GM21576 (cell line): ENCODE data around the gene GGT5.
"Not testable (repeated sequence)": the region's sequence is repeated elsewhere in the genome, so short reads cannot be mapped to it uniquely, and the experiment has no call there.

Experiments used
- ATAC-seq: cut with Tn5 transposase; IDR thresholded peaks from one replicate; pipeline ENCODE4 v1.9.1; 2021; ENCODE audit warnings: mild to moderate bottlenecking, moderate library complexity; ENCODE audit not compliant: unreplicated experiment

GGT5 gene

DNA sequence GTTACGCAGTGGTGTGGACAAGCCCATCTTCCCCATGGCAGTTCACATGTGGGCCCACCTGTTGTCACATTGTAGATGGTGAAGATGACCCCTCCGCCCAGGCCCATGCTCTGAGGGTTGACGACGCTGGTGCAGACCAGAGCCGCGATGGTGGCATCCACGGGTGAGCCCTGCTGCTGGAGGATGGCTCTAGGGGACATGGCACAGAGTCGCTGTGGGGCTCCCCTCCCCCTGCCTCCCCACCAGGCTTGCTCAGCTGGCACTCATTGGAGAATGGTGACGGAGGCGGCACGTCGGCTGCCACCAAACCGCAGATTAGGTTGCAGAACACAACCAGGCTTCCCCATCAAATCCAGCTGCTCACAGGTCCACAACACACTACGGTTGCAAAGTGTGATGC lies 11.1 kb downstream of the GGT5 start:
- no peak for ATAC-seq

DNA sequence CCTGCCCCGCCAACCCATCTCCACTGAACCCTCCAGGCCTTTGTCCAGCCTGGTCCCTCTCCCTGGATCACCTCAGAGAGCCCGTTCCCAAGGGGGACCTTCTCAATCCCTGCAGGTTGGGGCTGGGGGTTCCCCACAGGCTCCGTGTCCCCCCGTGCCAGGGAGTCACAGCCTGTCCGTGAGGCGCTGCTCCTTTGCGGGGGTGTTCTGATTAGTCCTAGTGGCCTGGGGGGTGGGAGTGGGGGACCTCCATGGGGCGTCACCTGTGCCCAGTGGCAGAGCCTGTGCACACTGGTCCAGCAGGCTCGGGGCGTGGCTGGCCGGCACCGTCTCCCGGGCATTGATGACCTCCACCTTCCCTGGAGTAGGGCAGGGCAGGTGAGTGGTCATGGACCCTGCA lies 11.6 kb downstream of the GGT5 start:
- no peak for ATAC-seq

DNA sequence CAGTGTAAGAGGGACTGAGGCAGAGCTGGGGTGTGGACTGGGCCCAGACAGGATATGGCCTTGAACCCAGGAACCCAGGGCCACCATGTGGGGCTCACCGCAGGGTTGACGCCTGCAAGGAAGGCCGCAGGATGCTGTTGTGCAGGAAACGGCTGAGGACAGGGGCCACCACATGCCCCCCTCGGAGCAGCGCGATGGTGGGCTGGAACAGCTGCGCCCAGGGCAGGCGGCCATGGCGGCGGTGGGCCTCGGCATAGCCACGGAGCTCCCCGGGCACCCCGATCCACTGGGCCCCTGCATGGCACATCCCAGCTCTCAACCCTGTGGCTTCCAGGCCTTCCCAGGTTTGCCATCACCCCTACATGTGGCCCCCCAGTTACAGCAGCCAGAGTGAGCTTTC lies 12.2 kb downstream of the GGT5 start:
- ATAC-seq, result no peak

DNA sequence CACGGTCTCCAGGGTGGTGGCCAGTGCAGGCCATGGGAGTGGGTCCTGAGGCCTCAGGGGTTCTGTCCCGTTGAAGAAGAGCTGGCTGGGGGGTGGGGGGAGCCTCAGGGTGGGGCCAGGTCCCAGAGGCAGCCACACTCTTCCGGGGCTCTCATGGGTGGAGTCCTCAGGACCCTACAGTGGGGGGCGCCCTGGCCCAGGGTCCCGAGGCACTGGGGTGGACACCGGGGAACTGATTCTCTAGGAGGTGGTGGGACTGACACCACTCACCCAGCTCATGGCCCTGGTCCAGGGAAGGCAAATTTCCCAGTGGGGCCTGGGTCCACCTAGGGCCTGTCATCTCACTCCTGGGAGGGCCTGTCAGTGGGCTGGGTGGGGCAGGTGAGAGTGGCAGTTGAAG lies 12.8 kb downstream of the GGT5 start:
- ATAC-seq, result no peak

DNA sequence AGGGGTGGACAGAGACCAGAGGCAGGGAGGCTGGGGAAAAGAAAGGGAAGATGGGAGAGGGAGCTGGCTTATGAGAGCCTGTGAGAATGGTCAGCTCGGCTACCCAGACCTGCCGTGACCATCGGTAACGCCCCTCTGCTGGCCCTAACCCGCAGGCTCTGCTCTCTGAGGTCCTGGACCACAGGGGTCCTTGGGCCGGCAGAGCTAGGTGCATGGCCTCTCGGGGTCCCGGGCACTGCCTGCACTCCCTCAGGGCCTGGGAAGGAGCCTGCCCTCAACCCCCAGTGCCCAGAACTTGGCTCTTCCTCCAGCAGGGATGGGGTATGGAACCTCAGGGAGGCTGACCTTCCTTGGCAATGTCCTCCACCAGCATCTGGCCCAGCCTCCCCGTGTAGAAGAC lies 13.2 kb downstream of the GGT5 start:
- ATAC-seq, result no peak

DNA sequence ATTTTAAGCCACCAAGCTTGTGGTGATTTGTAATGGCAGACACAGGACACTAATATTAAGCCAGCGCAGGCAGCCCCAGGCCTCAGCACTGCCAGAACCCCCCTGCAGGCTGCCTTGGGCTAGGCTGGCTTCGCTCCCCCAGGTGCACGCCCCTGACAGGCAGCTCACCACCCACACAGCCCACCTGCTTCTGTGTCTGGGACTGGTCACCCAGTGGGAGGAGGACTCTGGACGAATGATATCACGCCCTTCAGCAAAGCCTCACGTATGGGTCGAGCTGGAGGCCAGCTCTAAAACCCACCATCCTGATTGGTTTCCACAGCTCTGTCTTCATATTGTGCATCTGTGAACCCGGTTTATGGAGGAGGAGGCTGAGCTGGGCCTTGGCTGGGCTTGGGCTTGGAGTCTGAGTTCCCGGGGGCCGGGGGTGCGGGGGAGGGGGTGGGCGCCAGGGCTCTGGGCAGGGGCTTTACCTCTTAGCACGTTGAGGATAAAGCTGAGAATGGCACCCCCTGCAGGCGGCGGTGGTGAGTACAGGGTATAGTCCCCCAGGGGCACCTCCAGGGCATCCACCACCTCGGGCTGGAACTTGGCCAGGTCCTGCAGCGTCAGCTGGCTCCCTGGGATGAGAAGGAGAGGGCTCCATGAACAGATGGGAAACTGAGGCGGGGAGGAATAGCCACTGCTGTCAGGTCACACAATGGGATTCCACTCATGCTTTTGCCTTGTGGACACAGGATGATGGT lies 13.8 kb downstream of the GGT5 start:
- no peak for ATAC-seq

DNA sequence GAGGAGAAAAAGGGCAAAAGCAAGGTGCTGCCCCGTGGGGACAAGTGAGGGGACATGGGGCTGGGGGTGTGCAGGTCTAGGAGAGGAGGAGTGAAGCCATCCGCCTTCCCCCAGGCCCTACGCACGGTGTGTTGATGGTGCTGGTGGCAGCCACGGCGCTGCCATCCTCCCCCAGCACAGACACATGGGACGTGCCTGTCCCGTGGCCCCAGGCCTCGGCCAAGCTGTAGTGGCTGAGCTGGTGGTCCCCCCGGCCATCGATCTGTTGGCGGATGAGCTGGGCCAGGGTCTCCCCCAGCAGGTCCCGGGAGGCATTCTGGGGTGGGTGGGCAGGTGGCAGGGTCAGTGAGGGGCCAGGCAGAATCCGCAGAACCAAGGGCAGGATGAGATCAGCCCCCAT lies 18.9 kb downstream of the GGT5 start:
- ATAC-seq, result no peak

DNA sequence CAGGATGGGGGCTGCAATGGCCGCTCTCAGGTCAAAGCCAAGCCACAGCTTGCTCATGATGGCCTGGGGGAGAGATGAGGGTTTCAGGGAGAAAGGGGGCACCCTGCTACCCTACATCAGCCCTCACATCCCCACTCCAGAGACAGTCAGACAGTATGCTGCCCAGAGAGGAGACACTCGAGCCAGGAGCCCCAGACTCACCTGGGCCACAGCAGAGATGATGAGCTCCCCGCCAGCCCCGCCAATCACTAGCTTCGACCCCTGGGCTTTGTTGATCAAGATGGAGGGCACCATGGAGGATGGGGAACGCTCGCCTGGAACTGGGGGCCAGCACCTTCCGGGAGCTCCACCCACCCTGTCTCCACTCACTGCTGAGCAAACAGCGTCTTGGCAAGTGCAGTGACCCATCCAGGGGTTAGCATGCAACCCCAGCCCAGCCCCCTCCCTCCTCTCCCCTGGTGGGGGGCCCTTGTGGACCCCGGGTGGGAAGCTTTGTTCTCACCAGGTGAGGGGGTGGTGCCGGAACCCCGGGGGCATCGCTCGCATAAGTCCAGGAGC lies 19.8 kb downstream of the GGT5 start:
- ATAC-seq, result no peak

DNA sequence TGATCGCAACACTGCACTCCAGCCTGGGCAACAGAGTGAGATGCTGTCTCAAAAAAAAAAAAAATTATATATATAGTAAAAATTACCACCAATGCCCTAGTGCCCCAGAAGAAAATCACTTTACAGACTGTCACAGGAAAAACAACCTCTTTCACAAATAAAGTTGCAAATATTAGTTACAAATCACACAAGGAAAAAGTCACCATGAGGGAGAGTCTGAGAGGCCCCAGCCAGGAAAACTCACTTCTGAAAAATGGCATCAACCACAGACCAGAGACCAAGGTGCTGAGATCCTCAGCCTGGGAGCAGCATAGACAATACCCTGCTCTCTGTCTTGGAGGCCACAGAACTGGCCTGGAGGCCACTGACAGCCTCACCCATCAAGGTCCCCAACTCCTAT lies 20.4 kb downstream of the GGT5 start:
- no peak for ATAC-seq

DNA sequence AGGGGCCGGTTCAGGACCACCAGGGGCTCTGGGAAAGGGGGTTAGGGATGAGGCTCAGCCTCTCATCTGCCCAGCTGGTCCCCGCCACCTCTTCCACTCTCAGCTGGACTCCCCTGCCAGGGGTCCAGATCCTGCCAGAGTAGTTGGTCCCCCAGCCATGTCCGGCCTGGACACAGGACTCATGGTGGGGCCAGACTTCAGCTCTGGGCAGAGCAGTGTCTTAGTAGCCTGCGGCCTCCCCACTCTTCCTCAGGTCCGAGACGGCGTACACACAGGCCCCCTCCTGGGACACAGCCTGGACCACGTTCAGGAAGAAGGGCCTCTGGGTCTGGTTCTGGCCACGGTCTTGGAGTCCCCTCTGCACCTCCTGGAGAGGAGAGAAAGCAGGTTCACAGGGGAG lies 25.1 kb downstream of the GGT5 start:
- ATAC-seq, result no peak

DNA sequence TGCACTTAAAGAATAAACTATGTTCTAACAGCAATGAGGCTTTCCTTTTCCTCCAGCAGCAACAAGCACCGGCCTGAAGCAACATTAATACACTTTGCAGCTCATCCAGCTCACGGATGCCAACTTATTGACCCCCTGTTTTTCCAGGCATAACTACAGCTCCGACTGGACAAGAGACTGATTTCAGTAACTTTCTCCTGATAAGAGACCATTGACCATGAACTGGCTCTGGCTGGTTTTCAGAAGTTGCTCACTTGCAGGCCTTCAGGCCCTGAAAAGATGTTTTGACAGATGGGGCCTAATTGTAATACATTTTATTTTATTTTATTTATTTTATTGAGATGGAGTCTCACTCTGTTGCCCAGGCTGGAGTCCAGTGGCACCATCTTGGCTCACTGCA lies 27.5 kb downstream of the GGT5 start:
- ATAC-seq, result no peak

DNA sequence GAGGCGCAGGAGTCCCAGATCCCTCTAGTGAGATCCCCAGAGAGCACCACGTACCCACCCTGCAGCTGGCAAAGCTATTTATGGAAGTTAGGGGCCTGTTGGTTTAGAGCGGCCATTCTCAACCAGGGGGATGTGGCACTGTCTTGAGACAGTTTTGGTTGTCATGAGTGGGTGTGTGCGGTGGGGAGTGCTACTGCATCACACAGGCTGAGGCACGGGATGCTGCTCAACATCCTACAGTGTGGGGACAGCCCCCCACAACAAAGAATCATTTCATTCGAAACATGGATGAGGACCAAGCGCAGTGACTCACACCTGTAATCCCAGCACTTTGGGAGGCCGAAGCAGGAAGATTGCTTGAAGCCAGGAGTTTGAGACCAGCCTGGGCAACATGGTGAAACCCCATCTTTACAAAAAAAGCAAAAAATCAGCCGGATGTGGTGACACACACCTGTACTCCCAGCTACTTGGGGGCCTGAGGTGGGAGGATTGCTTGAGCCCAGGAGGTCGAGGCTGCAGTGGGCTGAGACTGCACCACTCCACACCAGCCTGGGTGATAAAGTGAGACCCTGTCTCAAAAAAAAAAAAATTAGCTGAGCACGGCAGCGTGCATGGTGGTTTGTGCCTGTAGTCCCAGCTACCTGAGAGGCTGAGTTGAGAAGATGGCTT lies 28.2 kb downstream of the GGT5 start:
- no peak for ATAC-seq

DNA sequence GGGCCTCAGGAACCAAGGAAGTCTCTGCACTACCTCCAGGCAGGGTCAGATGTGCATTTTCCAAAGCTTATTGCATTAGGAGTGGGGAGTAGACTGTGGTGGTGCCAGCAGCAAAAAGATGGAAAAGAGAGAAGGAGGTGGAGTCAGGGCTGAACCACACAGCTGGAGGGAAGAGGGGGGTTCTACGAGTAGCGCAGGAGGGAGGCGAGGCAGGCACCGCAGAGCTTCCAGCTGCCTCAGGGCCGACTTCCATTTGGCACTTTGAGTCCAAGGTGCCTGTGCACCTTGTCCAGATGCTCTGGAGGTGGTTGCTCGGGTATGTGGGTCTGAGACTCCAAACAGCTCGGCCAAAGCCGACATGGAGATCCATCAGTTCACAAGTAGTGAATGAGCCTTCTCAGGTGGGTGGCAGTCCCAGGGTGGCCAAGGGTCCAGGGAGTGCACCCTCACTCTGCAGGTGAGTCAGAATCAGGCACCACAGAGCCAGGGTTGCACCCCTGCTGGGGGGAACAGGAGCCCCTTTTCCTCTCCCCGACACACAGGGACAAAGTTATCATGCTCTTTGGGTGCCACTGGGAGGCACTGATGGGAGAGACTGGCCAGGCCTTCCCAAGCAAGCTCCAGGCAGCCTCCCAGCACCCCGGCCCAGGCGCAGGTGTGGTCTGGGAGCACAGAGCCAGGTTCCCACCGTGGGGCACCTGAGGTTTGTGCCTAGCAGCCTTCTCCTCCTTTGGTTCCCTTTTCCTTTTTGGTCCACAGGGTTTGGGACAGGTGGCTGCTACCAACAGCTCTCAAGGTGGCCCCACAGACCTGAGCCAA lies 30.2 kb downstream of the GGT5 start:
- ATAC-seq, result no peak

DNA sequence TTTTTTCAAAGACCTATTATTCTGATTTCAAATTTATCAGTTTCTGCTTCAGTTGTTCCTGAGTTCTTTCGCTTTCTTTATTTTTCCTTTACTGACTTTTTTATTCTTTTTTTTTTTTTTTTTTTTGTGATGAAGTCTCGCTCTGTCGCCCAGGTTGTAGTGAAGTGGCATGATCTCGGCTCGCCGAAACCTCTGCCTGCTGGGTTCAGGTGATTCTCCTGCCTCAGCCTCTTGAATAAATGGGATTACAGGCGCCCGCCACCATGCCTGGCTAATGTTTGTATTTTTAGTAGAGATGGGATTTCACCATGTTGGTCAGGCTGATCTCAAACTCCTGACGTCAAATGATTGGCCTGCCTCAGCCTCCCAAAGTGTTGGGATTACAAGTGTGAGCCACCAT lies 31.8 kb downstream of the GGT5 start:
- ATAC-seq, result not testable (repeated sequence)

DNA sequence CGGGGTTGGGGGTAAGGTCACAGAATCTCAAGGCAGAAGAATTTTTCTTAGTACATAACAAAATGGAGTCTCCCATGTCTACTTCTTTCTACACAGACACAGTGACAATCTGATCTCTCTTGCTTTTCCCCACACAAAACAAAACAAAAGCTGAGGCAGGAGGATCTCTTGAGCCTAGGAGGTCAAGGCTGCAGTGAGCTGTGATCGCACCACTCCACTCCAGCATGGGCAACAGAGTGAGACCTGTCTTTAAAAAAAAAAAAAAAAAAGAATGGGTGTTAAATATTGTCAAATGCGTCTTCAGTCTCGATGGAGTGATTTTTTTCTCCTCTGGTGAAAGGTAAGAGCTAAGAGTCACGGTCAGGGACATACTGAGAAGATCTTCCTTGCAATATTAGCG lies 33.2 kb downstream of the GGT5 start:
- not testable (repeated sequence) for ATAC-seq

DNA sequence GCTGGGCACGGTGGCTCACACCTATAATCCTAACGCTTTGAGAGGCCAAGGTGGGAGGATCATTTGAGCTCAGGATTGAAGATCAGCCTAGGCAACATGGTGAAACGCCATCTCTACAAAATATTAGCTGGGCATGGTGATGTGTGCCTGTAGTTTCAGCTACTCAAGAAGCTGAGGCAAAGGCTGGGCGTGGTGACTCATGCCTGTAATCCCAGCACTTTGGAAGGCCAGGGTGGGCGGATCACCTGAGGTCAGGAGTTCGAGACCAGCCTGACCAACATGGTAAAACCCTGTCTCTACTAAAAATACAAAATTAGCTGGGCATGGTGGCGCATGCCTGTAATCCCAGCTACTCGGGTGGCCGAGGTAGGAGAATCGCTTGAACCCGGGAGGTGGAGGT lies 34.5 kb downstream of the GGT5 start:
- not testable (repeated sequence) for ATAC-seq

DNA sequence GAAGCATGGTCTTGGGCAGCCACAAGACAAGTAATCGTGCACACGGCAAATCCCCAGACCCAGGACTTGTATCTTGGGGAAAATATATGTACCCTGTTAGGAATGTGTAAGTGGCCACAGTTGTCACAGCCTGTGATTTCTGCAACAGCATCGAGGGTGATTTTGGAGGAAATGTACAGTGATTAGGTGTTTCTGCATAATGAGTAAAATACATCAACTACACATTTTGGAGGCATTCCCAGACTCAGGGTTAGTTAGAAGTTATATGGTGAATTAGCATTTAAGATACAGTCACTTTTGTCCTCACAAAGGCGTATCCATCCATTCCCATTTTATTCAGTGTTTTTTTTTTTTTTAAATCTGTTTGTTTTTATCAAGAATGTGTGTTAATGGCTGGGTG lies 35.2 kb downstream of the GGT5 start:
- ATAC-seq, result no peak

DNA sequence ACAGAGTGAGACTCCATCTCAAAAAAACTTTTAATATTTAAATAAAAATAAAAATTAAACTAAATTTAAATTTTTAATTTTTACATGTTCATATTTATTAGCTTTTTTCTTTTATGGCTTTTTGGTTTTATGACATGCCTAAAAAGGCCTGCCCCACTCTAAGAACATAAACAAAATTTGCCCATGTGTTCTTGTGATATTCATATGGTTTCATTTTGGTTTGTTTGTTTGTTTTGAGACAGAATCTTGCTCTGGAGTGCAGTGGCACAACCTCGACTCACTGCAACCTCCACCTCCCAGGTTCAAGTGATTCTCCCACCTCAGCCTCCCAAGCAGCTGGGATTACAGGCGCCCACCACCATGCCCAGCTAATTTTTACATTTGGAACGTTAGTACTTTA lies 35.9 kb downstream of the GGT5 start:
- no peak for ATAC-seq

DNA sequence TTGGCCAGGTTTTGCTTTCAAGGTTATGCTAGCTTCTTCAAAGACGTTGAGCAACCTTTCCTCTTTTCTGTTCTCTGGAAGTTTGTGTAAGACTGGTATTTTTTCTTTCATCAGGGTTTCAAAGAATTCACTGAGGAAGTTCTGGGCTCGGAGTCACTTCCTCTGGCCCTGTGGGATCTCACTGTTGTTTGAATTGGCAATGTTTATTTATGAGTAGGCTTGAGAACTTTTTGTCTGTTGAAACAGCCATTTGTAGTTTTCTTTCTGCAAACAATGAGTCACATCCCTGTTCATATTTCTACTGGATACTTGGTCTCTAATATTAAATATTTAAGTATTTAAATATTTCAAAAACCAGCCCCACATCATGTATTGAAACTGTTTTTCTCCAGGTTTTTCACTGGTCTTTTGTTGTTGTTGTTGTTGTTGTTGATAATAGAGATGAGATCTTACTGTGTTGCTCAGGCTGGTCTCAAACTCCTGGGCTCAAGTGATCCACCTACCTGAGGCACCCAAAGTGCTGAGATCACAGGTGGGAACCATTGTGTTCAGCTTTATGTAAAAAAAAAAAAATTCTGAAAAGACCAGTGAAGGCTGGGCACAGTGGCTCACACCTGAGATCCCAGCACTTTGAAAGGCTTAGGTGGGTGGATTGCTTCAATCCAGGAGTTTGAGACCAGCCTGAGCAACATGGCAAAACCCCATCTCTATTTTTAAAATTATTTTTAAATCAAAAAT lies 36.7 kb downstream of the GGT5 start:
- ATAC-seq, result no peak

DNA sequence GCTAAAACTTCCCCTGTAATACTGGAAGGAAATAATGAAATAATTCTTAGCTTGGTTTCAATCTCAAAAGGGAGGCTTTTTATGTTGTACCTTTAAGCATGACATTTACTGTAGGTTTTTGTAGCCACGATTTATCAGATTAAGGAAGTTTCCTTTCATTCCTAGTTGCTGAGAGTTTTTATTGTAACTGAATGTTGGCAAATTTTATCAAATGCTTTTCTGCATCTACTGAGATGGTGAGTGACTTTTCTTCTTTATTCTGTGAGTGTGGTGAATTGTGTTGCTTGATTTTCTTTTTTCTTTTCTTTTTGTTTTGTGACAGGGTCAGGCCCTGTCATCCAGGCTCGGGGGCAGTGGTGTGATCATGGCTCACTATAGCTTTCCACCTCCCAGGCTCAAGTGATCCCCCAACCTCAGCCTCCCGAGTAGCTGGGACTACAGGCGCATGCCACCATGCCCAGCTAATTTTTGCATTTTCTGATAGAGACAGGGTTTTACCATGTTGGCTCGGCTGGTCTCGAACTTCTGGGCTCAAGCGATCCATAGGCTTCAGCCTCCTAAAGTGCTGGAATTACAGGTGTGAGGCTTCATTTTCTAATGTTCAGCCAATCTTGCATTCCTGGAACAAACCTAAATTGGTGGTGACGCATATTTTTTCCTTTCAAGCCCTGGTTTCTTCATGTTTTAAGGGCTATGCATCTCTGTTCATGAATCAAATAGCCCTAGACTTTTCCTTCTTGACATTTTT lies 37.4 kb downstream of the GGT5 start:
- no peak for ATAC-seq
